HepG2 (cell line): ENCODE data around the gene TLN1. TPM values are rescaled to one million over a fixed set of nuclear protein-coding genes. Genes with fewer than 3 reads are reported as not detected.

Source experiments
- BATF2 ChIP-seq: sonication (generic); formaldehyde crosslinking; IDR thresholded peaks from 2 replicates; pipeline ENCODE4 v1.8.0; 2022; ENCODE audit warnings: mild to moderate bottlenecking, missing genetic modification reagents, moderate library complexity
- BCL3 ChIP-seq: sonication (generic); formaldehyde crosslinking; IDR thresholded peaks from 2 replicates; pipeline ENCODE4 v1.5.1; 2020; ENCODE audit warnings: mild to moderate bottlenecking, missing genetic modification reagents, moderate library complexity
- DMTF1 ChIP-seq: sonication (generic); formaldehyde crosslinking; IDR thresholded peaks from 2 replicates; pipeline ENCODE4 v1.4.0; 2020; ENCODE audit warnings: mild to moderate bottlenecking, missing genetic modification reagents
- DNMT1 ChIP-seq: sonication (generic); formaldehyde crosslinking; IDR thresholded peaks from 2 replicates; pipeline ENCODE4 v1.5.1; 2020; ENCODE audit warnings: mild to moderate bottlenecking, missing genetic modification reagents
- HOXA3 ChIP-seq: sonication (generic); formaldehyde crosslinking; IDR thresholded peaks from 2 replicates; pipeline ENCODE4 v1.5.0; 2020; ENCODE audit warnings: missing genetic modification reagents
- LRRFIP1 ChIP-seq: sonication (generic); formaldehyde crosslinking; conservative IDR thresholded peaks from 2 replicates; pipeline ENCODE4 v1.4.0; 2020; ENCODE audit warnings: missing genetic modification reagents
- NFAT5 ChIP-seq: sonication (generic); formaldehyde crosslinking; IDR thresholded peaks from 2 replicates; pipeline ENCODE4 v1.4.0; 2020; ENCODE audit warnings: missing genetic modification reagents
- PHF5A ChIP-seq: IDR thresholded peaks from one replicate; pipeline ENCODE4 v1.6.1; 2018; ENCODE audit warnings: low read depth, missing genetic modification reagents; ENCODE audit not compliant: unreplicated experiment
- PPARG ChIP-seq: conservative IDR thresholded peaks from 2 replicates; pipeline ENCODE4 v1.6.1; 2016; ENCODE audit warnings: missing biosample characterization, missing genetic modification reagents
- TCF12 ChIP-seq, 2 experiments: fragments of 450-650 bp in 1 of 2; sonication (generic) in 1 of 2; formaldehyde crosslinking in 1 of 2; IDR thresholded peaks; 2 replicates each; pipeline versions ENCODE4 v1.6.1 to v1.8.0; 2017 to 2022; ENCODE audit warnings: antibody characterized with exemption in 1 of 2, mild to moderate bottlenecking in 1 of 2, missing genetic modification reagents in 1 of 2, moderate library complexity in 1 of 2
- XRCC5 ChIP-seq: fragments of 200-400 bp; formaldehyde crosslinking; optimal IDR thresholded peaks from 2 replicates; pipeline ENCODE3; 2017; ENCODE audit warnings: mild to moderate bottlenecking, low read length
- ZFP62 ChIP-seq: sonication (generic); formaldehyde crosslinking; IDR thresholded peaks from 2 replicates; pipeline ENCODE4 v1.4.0; 2020; ENCODE audit warnings: missing genetic modification reagents
- ZNF296 ChIP-seq: sonication (generic); formaldehyde crosslinking; conservative IDR thresholded peaks from 2 replicates; pipeline ENCODE4 v1.5.0; 2020; ENCODE audit warnings: mild to moderate bottlenecking, missing genetic modification reagents
- ZNF335 ChIP-seq: sonication (generic); formaldehyde crosslinking; IDR thresholded peaks from 2 replicates; pipeline ENCODE4 v1.4.0; 2020; ENCODE audit warnings: missing genetic modification reagents
- ZNF569 ChIP-seq: sonication (generic); formaldehyde crosslinking; IDR thresholded peaks from 2 replicates; pipeline ENCODE4 v1.5.0; 2020; ENCODE audit warnings: mild to moderate bottlenecking, missing genetic modification reagents, moderate library complexity, borderline replicate concordance
- ZNF572 ChIP-seq: sonication (generic); formaldehyde crosslinking; IDR thresholded peaks from 2 replicates; pipeline ENCODE4 v1.5.1; 2020; ENCODE audit warnings: mild to moderate bottlenecking, missing genetic modification reagents
- polyA plus RNA-seq, 8 experiments: library from polyadenylated mRNA; depleted of rRNA in 3 of 8; stranded (reverse) in 7 of 8; unstranded in 1 of 8; fragments of >200 nt; fragmentation: Illumina TruSeq in 4 of 8; extraction: Trizol in 4 of 8; gene quantifications; 2 replicates each; pipeline versions ENCODE4 v1.2.1 to v1.2.3, GENCODE V29; 2011 to 2016; ENCODE audit warnings: low read depth in 4 of 8, missing spikeins in 1 of 8, mixed read lengths in 1 of 8; ENCODE audit not compliant: insufficient read depth in 1 of 8
- total RNA-seq, 5 experiments: library from RNA; depleted of rRNA; stranded (reverse); fragments of >200 nt; fragmentation: Illumina TruSeq; extraction: Trizol; gene quantifications; 2 replicates each; pipeline ENCODE4 v1.2.3, GENCODE V29; 2016; ENCODE audit warnings: low read depth in 1 of 5

The TLN1 gene
- total and polyA plus RNA-seq, 2 of the 13 experiments (the other 11 are each of a cell fraction or from before 2014, with no cell fraction given) = 35.2 to 51.8 TPM

- TF ChIP-seq BATF2 (peak; percentile 99), ZNF296 (no peak), ZNF335 (CRISPR knock-in tag) (no peak), TCF12 (IDR thresholded peaks at IDR 0.05) (no peak), TCF12 (CRISPR knock-in tag; IDR thresholded peaks at IDR 0.05) (no peak), BCL3 (CRISPR knock-in tag) (peak; percentile 86), DMTF1 (CRISPR knock-in tag) (no peak), ZNF569 (CRISPR knock-in tag) (no peak), ZNF572 (no peak), XRCC5 (peak; percentile 78), PHF5A (peak; percentile 34), PPARG (peak; percentile 50; the same call in 1 of the 2 replicates), NFAT5 (no peak), ZFP62 (CRISPR knock-in tag) (no peak), LRRFIP1 (CRISPR knock-in tag) (no peak), HOXA3 (CRISPR knock-in tag) (peak; percentile 77; the same call in 1 of the 2 replicates), DNMT1 (CRISPR knock-in tag) (0 out of 2 replicates have a peak, but pooled peaks have one; percentile 8)
These were observed 67.2 kb downstream of the TLN1 start, which contains the start of gene ARHGEF39 (continued) for GRCh38 chr9:35664531-35665470.
